Fibroblast of pulmonary artery (primary cell): ENCODE measurements around the gene ST3GAL6.

ENCODE experiments used
- DNase-seq: peaks from one replicate; pipeline ENCODE4 v3.0.0-alpha.2; 2010; ENCODE audit warnings: low read depth
- H3K4me3 ChIP-seq: replicated peaks from 2 replicates; pipeline ENCODE4 v1.5.1; 2011; ENCODE audit warnings: low read depth, mild to moderate bottlenecking, control low read depth, low read length, moderate library complexity
- TF ChIP-seq, protein P1 (sequence below): IDR thresholded peaks from 2 replicates; pipeline ENCODE4 v1.5.1; 2011; ENCODE audit warnings: mild to moderate bottlenecking, control low read depth, low read length, inconsistent platforms; ENCODE audit errors: missing control alignments

The ST3GAL6 gene, protein sequence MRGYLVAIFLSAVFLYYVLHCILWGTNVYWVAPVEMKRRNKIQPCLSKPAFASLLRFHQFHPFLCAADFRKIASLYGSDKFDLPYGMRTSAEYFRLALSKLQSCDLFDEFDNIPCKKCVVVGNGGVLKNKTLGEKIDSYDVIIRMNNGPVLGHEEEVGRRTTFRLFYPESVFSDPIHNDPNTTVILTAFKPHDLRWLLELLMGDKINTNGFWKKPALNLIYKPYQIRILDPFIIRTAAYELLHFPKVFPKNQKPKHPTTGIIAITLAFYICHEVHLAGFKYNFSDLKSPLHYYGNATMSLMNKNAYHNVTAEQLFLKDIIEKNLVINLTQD

DNA sequence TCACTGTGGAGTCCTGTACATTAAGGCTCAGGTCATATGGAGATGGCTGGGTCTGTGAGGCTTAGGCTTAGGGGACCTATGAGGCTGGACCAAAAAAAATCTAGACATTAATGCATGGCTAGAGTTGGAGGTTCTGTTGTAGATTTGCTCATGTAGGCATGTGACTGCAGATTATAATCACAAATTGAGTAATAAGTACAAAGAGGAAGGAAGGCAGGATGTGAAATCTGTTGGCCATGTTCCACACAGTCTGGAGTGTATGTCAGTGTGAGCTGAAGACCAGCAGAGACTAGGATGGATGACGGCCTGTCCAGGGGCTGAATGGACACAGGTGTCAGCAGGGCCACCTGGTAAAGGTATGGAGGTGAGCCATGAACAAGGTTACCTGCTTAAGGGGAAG is at the start of gene ST3GAL6:
ST3GAL6 (plus strand) TSS at position 265 of the 400 bp plus-strand sequence. CDS start 5,101 bp downstream, outside the sequence.
- DNase-seq, result peak; percentile 84
- H3K4me3 ChIP-seq, result no peak within 1 kb of the TSS
- TF ChIP-seq, protein P1, sequence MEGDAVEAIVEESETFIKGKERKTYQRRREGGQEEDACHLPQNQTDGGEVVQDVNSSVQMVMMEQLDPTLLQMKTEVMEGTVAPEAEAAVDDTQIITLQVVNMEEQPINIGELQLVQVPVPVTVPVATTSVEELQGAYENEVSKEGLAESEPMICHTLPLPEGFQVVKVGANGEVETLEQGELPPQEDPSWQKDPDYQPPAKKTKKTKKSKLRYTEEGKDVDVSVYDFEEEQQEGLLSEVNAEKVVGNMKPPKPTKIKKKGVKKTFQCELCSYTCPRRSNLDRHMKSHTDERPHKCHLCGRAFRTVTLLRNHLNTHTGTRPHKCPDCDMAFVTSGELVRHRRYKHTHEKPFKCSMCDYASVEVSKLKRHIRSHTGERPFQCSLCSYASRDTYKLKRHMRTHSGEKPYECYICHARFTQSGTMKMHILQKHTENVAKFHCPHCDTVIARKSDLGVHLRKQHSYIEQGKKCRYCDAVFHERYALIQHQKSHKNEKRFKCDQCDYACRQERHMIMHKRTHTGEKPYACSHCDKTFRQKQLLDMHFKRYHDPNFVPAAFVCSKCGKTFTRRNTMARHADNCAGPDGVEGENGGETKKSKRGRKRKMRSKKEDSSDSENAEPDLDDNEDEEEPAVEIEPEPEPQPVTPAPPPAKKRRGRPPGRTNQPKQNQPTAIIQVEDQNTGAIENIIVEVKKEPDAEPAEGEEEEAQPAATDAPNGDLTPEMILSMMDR, result no peak

DNA sequence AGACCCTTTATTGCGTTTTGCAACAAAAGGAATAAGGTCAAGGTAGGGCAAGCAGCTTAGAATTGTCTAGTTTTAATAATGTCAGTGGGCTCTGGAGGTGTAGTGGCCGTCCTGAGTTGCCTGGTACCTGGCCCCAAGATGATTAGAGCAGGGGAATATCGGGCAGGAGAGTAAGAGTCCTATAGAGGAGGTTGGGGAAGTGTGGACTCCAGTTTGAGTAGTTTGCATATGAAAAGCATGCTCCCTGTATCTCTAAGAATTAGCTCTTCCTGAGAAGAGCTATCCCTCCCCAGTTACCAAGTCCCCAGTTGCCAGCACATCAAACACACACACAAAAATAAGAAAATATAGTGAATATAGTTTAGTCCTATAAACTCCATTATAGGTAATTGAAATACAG is 49.2 kb upstream of the ST3GAL6 start:
- no peak overlapping the region for H3K4me3 ChIP-seq
- TF ChIP-seq, protein P1, result no peak
- DNase-seq, result no peak

DNA sequence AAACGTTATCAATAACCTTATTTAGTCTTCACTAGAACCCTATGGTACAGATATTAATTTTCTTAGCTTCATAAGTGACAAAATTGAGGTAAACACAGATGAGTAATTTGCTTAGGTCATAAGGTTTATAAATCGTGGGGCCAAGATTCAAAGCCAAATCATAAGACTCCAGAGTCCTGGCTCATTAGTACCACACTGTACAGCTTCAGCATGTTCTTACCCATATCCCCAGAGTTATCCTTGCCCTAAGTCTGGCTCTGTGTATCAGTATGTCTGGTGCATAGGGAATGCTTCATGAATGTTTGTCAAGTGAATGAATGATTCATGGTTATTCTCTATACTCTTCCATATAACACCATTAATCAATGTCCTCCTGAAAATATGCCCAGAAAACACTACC is 45.6 kb upstream of the ST3GAL6 start:
- TF ChIP-seq, protein P1, result no peak
- H3K4me3 ChIP-seq, result no peak overlapping the region
- no peak for DNase-seq

DNA sequence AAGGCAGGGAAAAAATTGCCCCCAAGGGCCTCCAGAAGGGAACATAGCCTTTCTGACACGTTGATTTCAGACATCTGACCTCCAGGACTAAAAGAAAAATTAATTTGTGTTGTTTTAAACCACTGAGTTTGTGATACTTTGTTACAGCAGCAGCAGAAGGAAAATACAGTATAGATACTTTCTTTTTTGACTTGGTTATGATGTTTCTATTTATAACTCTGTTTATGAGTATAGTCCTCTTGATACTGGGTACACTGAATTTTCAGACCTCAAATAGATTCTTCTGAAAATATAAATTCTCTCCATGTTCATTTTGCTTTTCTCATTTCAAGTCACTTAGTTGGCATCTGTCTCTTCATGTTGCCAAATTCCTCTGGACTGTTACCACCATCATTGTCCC is 44.4 kb upstream of the ST3GAL6 start:
- no peak for DNase-seq
- TF ChIP-seq, protein P1, result no peak

DNA sequence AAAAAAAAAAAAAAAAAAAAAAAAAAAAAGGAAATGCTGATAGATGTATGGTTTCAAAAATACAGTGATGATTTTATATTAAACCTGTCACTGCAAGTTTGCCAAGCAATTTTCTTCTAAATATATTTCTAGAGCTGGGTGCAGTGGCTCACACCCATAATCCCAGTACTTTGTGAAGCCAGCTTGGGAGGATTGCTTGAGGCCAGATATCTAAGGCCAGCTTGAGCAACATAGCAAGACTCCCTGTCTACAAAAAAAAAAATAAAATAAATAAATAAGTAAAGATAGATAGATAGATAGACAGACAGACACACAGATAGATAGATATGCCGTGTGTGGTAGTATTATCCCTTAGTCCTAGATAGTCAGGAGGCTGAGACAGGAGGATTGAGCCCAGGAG is 41.4 kb upstream of the ST3GAL6 start:
- DNase-seq, result no peak
- no peak overlapping the region for H3K4me3 ChIP-seq
- TF ChIP-seq, protein P1, result no peak

More for the DNA sequence above, 44.4 kb upstream of the ST3GAL6 start:
- H3K4me3 ChIP-seq, result no peak overlapping the region

DNA sequence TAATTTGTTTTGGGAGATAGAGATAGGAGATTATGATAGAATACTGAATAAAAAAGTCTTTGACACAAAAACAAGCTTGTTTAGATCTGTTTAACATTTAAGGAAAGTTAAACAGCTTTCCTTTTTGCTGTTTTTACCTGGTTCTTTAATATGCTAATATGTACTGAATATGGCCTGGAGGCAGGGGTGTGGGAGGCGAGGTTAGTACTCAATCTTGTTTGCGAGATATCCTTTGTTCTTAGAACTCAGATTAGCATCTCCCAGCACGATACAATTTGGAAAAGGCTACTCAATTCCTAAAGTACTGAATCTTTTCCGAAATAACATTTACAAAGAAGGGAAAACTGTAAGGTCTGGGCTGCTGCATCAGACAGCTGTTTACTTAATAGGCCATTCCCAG is 40.8 kb upstream of the ST3GAL6 start:
- TF ChIP-seq, protein P1, result no peak
- no peak overlapping the region for H3K4me3 ChIP-seq
- no peak for DNase-seq

DNA sequence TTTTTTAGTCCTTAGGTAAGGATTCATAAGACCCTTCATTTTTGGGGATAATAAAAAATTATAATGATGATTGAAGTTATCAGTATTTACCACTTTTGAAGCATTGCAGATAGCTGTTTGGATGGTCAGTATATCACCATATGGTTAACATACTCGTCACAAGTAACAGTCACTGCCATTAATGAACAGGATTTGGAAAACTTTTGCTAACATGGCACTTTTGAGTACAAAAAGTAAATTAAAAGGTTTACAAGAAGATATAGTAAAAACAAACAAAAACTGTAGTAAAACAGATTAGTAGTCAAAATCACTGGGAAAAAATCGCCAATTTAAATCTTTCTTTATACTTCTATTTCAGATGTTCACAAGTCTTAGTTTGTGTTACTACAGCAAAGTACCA is 37.8 kb upstream of the ST3GAL6 start:
- H3K4me3 ChIP-seq, result no peak overlapping the region
- TF ChIP-seq, protein P1, result no peak
- DNase-seq, result no peak
